ENCODE results near the gene TCF7L1.

TCF7L1 gene

GRCh38 chr2:85230679-85231467 lies 97.7 kb downstream of the TCF7L1 start:
- no peak for DNase-seq (ENCODE audit: low spot score)

- no peak for DNase-seq (ENCODE audit: low spot score)
Measured at GRCh38 chr2:85231468-85231805, 98.2 kb downstream of the TCF7L1 start.

- DNase-seq (ENCODE audit: low spot score), result no peak
Measured at GRCh38 chr2:85231952-85232351, 98.8 kb downstream of the TCF7L1 start.

GRCh38 chr2:85234868-85235267 lies 101.7 kb downstream of the TCF7L1 start:
- DNase-seq (ENCODE audit: low spot score), result no peak

- DNase-seq (ENCODE audit: low spot score), result no peak
Measured at GRCh38 chr2:85235281-85235680, 102.1 kb downstream of the TCF7L1 start.

- DNase-seq (ENCODE audit: low spot score), result no peak
Measured at GRCh38 chr2:85236084-85236483, 102.9 kb downstream of the TCF7L1 start.

GRCh38 chr2:85237849-85238565 lies 104.8 kb downstream of the TCF7L1 start:
- DNase-seq (ENCODE audit: low spot score), result no peak

GRCh38 chr2:85238607-85239006 lies 105.4 kb downstream of the TCF7L1 start:
- no peak for DNase-seq (ENCODE audit: low spot score)

- DNase-seq (ENCODE audit: low spot score), result no peak
Measured at GRCh38 chr2:85239102-85239501, 105.9 kb downstream of the TCF7L1 start.

- DNase-seq (ENCODE audit: low spot score), result no peak
Measured at GRCh38 chr2:85240055-85240454, 106.9 kb downstream of the TCF7L1 start.

- DNase-seq (ENCODE audit: low spot score), result no peak
Measured at GRCh38 chr2:85242321-85242720, 109.1 kb downstream of the TCF7L1 start.

- no peak for DNase-seq (ENCODE audit: low spot score)
Measured at GRCh38 chr2:85243101-85244072, 110.2 kb downstream of the TCF7L1 start.

- DNase-seq (ENCODE audit: low spot score), result no peak
Measured at GRCh38 chr2:85244828-85245227, 111.6 kb downstream of the TCF7L1 start.

GRCh38 chr2:85245891-85246290 lies 112.7 kb downstream of the TCF7L1 start:
- DNase-seq (ENCODE audit: low spot score), result no peak

GRCh38 chr2:85246348-85246747 lies 113.2 kb downstream of the TCF7L1 start:
- DNase-seq (ENCODE audit: low spot score), result no peak

- no peak for DNase-seq (ENCODE audit: low spot score)
Measured at GRCh38 chr2:85247610-85248009, 114.4 kb downstream of the TCF7L1 start.

GRCh38 chr2:85248773-85249509 lies 115.7 kb downstream of the TCF7L1 start:
- DNase-seq (ENCODE audit: low spot score), result no peak

- DNase-seq (ENCODE audit: low spot score), result no peak
Measured at GRCh38 chr2:85250045-85250444, 116.9 kb downstream of the TCF7L1 start.

- DNase-seq (ENCODE audit: low spot score), result no peak
Measured at GRCh38 chr2:85251070-85251616, 118.0 kb downstream of the TCF7L1 start.

GRCh38 chr2:85253890-85254289 lies 120.7 kb downstream of the TCF7L1 start:
- no peak for DNase-seq (ENCODE audit: low spot score)

GRCh38 chr2:85254540-85255300 lies 121.5 kb downstream of the TCF7L1 start:
- DNase-seq (ENCODE audit: low spot score), result no peak
